ENCODE results near the gene GRAMD1A.
"Not testable (repeated sequence)": the region's sequence is repeated elsewhere in the genome, so short reads cannot be mapped to it uniquely, and the experiment has no call there.

Gene GRAMD1A

DNA sequence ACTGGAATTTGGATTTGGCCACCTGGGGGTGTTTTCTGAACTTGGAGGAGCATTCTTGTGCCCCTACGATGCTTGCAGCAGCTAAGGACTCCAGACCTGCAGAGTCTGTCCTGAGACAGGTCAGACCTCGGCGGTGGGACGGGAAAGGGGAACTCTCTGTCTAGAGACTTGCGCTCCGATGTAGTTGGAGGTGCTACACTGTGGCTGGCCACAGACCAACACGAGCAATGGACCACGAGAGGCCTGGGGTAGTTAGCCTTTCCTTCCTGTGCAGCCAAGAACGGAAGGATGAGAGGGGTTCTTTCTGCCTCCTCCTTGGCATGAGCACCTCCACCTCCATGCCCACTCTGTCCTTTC, 5.9 kb upstream of the GRAMD1A start:
- TF ChIP-seq, protein P1, sequence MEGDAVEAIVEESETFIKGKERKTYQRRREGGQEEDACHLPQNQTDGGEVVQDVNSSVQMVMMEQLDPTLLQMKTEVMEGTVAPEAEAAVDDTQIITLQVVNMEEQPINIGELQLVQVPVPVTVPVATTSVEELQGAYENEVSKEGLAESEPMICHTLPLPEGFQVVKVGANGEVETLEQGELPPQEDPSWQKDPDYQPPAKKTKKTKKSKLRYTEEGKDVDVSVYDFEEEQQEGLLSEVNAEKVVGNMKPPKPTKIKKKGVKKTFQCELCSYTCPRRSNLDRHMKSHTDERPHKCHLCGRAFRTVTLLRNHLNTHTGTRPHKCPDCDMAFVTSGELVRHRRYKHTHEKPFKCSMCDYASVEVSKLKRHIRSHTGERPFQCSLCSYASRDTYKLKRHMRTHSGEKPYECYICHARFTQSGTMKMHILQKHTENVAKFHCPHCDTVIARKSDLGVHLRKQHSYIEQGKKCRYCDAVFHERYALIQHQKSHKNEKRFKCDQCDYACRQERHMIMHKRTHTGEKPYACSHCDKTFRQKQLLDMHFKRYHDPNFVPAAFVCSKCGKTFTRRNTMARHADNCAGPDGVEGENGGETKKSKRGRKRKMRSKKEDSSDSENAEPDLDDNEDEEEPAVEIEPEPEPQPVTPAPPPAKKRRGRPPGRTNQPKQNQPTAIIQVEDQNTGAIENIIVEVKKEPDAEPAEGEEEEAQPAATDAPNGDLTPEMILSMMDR (IDR thresholded peaks at IDR 0.05; ENCODE audit: borderline replicate concordance, insufficient read depth, low read depth, low read length): no peak
- H3K4me3 ChIP-seq (ENCODE audit: low read depth, low read length): no peak overlapping the region

DNA sequence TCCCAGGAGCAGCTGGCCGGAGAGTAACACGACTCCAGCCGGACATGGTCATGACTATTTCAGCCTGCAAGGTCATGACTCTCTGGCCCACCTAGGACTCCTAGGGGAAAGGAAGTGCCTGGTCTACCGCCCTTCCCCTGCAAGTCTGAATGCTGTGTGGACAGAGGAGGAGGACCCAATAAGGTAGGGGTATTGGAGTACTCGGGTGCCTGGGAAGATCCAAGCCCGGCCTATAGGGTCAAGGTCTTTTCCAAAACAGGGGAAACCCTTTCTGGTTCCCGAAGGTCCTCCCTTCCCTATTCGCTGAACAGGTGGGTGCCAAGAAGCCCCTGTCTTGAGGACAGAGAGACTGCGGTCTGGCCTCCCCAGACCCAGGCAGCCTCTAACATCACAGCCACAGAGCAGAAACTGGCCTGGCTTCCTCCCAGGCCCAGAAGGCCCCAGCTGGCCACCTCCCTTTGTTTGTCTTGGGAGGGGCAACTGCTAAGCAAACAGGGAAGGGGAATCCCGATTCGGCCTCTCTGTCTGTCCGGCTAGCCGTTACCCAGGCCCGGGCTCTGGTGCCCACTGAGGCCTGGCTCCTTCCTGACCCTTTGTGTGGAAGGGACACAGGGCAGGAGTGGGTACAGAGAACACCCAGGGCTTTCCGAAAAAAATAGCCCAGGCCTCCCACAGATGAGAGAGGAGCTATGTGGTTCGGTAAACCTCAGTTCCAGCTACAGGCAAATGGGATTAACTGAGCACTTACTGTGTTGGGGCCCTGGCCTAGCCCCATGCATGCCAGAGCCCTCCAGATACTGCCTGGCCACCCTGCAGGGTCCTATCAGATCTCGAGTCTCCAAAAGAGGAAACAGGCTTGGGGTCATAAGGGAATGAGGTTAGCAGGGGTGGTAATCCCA, 5.2 kb upstream of the GRAMD1A start:
- TF ChIP-seq, protein P1 (IDR thresholded peaks at IDR 0.05; ENCODE audit: borderline replicate concordance, insufficient read depth, low read depth, low read length): no peak
- H3K4me3 ChIP-seq (ENCODE audit: low read depth, low read length): no peak overlapping the region

DNA sequence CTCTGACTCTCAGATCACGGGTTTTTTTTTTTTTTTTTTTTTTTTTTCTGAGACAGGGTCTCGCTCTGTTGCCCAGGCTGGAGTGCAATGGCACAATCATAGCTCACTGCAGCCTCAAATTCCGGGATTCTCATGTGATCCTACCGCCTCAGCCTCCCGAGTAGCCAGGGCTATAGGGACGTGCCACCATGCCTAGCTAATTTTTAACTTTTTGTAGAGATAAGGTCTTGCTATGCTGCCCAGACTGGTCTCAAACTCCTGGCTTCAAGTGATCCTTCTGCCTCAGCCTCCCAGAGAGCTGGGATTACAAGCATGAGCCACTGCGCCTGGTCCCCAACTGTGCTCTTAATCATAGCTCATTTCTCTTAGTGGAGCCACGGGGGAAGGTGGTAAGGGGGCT, 4.6 kb upstream of the GRAMD1A start:
- no peak overlapping the region for H3K4me3 ChIP-seq (ENCODE audit: low read depth, low read length)
- TF ChIP-seq, protein P1 (IDR thresholded peaks at IDR 0.05; ENCODE audit: borderline replicate concordance, insufficient read depth, low read depth, low read length): no peak

DNA sequence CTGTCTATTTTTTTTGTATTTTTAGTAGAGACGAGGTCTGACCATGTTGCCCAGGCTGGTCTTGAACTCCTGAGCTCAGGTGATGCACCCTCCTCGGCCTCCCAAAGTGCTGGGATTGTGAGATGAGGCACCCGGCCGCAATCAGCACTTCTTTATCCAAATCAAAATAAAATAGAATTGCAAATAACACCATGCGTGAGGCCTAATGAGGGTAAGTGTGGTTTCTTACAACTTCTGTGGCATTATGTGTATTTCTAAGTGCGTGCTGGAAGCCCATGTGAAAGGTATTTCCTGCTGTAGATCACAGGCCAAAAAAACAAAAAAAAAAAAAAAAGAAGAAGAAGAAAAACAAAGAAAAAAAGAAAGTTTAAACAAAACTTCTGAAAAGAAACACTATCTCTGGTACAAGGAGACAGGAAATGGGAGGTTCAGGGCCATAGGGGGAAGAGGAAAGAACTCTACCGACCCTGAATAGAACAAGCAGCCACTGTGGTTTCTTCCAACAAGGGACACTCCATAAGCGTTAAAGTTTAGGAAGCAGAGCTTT, 3.0 kb upstream of the GRAMD1A start:
- TF ChIP-seq, protein P1 (IDR thresholded peaks at IDR 0.05; ENCODE audit: borderline replicate concordance, insufficient read depth, low read depth, low read length): no peak
- H3K4me3 ChIP-seq (ENCODE audit: low read depth, low read length): no peak overlapping the region

DNA sequence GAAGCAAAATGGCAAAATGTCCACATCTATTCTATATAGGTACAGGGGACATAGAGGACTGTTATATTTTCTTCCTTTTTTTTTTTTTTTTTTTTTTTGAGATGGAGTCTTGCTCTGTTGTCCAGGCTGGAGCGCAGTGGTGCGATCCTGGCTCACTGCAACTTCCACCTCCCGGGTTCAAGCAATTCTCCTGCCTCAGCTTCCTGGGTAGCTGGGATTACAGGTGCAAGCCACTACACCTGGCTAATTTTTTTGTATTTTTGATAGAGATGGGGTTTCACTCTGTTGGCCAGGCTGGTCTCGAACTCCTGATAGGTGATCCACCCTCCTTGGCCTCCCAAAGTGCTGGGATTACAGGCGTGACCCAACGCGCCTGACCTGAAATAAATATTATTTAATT, 1.9 kb upstream of the GRAMD1A start:
- not testable (repeated sequence) for H3K4me3 ChIP-seq (ENCODE audit: low read depth, low read length)

DNA sequence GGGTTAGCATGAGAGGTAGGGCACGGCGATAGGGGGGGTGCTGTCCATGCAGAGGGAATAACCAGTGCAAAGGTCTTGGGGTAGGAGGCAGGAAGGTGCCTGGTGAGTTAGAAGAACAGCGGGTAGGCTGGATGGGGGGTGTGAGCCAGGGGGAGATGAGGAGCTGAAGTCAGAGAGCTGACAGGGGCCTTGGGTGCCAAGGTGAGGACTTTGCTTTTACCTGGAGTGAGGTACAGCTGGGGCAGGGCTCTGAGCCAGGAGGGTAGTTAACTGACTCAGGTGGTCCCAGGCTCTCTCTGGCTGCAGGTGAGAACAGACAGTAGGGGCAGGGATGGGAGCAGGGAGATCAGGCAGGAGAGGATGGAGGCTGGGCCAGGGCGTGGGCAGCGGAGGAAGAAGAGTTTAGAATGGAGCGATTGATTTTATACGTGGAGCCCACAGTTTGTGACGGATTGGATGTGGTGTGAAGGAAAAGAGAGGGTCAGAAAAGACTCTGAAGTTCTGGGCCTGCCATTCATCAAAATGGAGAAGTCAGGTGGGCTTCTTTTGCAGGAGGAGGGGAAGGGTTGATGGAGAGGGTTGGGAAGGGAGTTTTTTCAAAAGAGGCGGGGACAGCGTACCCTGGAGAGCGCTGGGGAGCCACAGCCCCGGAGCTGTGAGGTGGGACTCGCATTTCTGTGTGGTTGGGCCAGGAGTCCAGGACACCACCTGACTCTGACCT, 1.2 kb upstream of the GRAMD1A start:
- peak overlapping the region; percentile 85 for H3K4me3 ChIP-seq (ENCODE audit: low read depth, low read length)

DNA sequence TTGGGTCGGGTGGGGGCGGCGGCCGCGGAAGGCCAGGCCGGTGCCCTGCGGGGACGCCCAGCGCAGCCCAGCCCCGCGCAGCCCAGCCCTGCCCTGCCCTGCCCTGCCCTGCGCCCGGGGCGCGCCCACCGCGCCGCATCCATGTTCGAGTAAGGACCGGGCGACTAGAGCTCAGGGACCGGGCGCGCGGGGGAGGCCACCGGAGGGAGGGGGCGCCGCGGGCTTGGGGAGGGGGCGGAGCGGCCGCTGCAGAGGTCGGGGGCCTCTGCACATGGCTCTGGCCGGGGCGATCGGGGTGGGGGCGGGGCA, 169 bp downstream of the GRAMD1A start:
- TF ChIP-seq, protein P1 (IDR thresholded peaks at IDR 0.05; ENCODE audit: borderline replicate concordance, insufficient read depth, low read depth, low read length): no peak
- peak overlapping the region; percentile 85 for H3K4me3 ChIP-seq (ENCODE audit: low read depth, low read length)

More for the DNA sequence above, 1.2 kb upstream of the GRAMD1A start:
- TF ChIP-seq, protein P1 (IDR thresholded peaks at IDR 0.05; ENCODE audit: borderline replicate concordance, insufficient read depth, low read depth, low read length): no peak
